LNCAP (cell line): ENCODE data around the gene CECR2.

Source experiments
- TF ChIP-seq, protein P1 (sequence below): fragments of 450-650 bp; IDR thresholded peaks from 2 replicates; pipeline ENCODE4 v1.5.1; 2017; ENCODE audit warnings: mild to moderate bottlenecking

Gene CECR2

DNA sequence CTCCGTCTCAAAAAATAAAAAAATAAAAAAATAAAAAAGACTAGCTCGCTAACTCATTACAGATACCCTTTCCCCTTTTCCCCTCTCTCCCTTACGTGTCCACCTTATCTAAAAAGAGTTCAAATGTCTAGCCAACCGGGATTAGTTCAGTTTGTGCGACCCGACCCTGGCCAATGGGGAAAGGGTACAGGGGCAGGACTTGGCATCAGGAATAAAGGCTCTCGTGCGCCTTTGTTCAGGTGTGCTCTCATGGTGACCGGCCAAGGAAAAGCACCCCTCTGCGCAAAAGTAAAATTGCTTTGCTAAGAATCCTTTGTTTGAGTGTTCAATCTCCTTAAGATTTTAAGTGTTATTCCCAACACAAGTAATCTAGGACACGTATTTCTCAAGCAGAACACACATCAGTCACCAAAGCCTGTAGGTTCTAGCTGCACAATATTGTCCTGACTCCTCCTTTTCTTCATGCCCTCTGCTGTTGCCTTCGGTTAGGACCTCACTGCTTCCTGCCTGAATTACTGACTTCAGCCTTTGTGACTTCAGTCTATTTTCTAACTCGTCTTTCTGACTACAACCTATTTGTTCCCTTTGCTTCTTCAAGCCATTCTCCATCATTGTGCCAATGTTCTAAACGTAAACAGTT lies 20.7 kb upstream of the CECR2 start:
- TF ChIP-seq, protein P1, sequence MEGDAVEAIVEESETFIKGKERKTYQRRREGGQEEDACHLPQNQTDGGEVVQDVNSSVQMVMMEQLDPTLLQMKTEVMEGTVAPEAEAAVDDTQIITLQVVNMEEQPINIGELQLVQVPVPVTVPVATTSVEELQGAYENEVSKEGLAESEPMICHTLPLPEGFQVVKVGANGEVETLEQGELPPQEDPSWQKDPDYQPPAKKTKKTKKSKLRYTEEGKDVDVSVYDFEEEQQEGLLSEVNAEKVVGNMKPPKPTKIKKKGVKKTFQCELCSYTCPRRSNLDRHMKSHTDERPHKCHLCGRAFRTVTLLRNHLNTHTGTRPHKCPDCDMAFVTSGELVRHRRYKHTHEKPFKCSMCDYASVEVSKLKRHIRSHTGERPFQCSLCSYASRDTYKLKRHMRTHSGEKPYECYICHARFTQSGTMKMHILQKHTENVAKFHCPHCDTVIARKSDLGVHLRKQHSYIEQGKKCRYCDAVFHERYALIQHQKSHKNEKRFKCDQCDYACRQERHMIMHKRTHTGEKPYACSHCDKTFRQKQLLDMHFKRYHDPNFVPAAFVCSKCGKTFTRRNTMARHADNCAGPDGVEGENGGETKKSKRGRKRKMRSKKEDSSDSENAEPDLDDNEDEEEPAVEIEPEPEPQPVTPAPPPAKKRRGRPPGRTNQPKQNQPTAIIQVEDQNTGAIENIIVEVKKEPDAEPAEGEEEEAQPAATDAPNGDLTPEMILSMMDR, result no peak

GRCh38 chr22:17349172-17349571 lies 20.1 kb upstream of the CECR2 start:
- TF ChIP-seq, protein P1, result no peak

GRCh38 chr22:17350292-17350691 lies 19.0 kb upstream of the CECR2 start:
- TF ChIP-seq, protein P1, result no peak

DNA sequence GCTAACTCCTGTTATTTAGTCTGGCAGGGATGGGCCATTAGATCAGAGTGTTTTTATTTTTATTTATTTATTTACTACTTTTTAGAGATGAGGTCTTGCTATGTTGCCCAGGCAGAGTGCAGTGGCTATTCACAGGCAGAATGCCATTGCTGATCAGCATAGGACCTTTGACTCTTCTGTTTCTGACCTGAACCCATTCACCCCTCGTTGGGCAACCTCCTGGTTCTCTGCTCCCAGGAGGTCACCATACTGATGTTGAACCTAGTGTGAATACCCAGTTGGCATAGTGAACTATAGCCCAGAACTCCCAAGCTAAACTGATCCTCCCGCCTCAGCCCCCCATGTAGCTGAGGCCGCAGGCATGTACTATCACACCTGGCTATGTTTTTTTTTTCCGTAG lies 16.5 kb upstream of the CECR2 start:
- TF ChIP-seq, protein P1, result no peak

GRCh38 chr22:17357688-17358087 lies 11.6 kb upstream of the CECR2 start:
- TF ChIP-seq, protein P1, result no peak

DNA sequence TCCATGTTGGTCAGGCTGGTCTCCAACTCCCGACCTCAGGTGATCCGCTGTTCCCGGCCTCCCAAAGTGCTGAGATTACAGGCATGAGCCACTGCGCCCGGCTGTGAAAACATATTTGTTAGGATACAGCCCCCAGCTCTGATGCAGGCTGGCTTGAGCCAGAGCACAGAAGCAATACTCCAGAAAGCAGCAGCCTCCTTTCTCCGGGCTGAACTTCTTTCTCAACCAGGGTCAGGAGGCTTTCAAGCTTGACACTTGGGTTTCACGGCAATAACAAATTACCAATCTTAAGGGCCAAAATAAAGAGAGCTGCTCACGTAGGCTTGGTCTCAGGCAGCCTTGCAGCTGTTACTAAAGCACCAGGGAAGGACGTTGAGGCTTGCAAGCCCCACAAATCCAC lies 10.8 kb upstream of the CECR2 start:
- TF ChIP-seq, protein P1, result no peak

DNA sequence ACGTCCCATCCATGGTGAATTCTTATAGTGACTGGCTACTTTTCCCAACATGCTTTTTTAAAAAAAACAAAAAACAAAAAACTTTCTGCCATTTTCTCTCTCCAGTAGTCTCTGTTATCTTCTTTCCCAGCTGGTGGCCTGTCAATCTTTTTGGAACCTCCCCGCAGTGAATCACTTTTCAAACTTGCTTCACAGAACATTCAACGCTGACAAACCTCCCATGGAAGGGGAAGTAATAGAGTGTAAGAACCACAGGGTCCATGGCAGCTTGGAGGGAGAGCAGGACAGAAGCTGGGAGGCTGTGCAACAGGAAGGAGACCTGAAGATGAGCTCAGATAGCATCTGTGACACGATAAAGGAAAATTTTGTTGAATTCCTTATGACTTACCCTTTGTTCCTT lies 9.8 kb upstream of the CECR2 start:
- TF ChIP-seq, protein P1, result no peak

DNA sequence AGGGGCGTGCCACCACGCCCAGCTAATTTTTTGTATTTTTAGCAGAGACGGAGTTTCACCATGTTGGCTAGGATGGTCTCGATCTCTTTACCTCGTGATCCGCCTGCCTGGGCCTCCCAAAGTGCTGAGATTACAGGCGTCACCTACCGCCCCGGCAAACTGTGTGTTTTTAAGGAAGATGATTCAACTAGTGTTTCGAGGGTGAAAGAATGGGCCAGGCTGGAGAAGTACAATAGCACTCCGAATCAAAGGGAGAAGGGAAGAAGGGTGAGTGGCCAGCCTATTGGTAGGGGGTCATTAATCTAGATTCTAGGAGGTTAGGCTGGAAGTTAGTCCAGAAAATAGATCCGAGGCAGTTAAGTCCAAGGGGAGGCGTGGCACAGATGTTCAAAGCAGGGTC lies 2.9 kb upstream of the CECR2 start:
- TF ChIP-seq, protein P1, result no peak
